ENCODE results near the gene RARS2.
"Not testable (repeated sequence)": the region's sequence is repeated elsewhere in the genome, so short reads cannot be mapped to it uniquely, and the experiment has no call there.

The RARS2 gene

DNA sequence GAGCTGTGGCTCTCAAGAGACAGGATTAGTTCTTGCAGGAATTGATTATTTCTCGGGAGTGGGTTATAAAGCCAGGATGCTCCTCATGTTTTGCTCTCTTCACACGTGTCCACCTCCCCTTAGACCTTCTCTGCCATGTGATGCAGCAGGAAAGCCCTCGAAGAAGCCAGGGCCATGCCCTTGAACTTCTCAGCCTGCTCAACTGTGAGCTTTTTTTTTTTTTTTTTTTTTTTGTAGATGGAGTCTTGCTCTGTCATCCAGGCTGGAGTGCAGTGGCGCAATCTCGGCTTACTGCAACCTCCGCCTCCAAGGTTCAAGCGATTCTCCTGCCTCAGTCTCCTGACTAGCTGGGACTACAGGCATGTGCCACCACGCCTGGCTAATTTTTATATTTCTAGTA is 100.5 kb downstream of the RARS2 start:
- not testable (repeated sequence) for DNase-seq

DNA sequence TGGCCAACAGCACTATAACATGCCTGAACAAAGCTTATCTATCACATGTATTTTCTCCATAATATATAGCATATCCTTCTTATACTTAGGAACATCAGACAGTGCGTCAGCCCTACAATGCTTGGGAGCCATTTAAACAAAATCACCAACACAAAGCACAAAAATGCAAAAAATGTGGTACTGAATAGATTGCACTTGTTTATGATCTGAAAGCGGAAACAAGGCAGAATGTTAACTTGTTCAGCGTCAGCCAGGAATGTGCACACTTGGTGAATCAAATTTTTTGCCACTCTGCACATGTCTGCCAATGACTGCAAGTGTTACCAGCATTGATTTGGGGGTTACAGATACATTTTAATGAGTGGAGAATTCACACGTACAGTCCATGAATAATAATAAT is 102.2 kb downstream of the RARS2 start:
- no peak for DNase-seq

DNA sequence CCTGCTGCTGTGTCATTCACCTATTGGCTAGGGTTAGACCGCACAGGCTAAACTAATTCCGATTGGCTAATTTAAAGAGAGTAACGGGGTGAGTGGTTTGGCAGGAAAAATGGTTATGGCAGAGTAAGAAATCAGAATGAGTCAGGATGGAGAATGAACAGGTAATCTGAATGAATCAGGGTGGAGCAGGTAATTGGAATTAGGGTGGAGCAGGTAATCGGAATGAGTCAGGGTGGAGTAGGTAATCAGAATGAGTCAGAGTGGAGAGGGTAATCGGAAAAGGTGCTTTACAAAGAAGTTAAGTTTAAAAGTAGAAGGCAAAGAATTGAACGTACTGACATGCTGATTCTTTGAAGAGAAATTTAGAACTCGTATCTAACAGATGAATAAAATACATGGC is 105.3 kb downstream of the RARS2 start:
- no peak for DNase-seq

DNA sequence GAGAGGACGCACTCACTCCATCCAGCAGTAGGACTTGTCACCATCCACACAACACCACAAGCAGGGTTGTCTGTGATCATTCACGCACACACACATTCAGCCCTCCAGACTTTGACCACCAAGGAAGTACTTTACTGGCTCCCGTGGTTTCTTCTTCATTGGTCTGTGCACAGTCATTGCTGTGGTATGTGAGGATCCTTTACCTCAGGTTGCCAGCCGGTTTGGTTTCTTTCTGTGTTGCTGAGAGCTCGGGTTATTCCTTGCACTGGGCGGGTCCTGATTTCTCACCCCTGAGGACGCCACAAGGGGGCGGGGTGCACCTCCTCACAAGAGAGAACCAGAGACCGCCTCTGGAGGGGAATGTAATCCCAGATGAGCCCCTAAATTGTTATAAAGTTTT is 105.9 kb downstream of the RARS2 start:
- no peak for DNase-seq

DNA sequence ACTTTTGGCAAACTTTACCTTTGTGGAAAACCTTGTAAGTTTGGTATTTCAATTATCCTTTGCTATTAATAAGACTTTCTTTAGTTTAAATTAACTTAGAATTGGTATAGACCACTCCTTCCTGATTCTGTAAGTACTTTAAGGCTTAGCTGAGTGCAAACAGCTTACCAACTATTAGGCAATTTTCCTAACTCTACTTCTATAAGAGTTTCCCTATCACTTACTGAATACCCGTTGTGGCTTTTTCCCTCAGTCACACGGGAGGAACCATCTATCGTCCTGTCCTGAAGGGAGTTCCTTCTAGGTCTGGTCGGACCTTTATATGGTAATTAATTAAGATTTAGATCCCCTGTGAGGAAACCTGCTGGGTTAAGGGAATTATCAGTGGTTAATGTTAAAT is 107.4 kb downstream of the RARS2 start:
- DNase-seq = no peak

DNA sequence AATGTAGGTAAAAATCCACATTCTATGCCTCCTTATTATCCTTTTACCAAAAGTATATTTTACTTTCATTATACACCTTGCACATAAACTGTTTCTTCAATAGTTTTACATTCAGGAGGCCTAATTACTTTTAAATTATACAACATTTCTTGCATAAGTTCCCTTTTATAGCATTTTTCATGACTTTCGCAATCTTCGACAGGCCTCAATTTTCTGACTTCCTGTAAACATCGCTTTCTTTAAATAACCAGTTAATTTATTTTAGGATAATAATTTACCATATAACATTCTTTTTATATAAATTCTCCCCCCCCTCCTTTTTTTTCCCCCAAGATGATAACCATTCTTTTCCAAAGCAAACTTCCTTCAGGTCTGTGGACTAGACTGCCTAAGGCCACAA is 107.9 kb downstream of the RARS2 start:
- DNase-seq = no peak

DNA sequence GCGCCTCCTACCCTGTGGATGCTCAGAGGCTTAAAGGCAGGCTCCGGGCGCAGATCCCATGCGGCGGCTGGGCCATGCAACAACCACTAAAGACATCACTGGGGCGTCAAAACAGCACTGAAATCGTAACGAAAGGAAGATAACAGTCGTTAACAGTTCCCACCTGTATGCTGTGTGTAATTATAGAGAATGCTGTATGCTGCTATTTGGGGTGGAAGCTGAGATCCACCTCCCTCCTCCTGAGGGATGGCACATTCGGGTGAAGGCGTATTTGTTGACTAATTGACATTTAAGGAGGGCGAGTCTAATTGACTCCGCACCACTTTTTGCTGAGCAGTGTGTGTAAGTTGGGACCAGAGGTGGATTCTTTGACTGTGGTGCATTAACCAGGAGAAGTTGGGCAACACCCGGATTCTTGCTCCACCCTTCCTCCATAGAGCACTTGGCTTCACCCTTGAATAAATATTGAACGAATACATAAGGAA is 116.3 kb downstream of the RARS2 start:
- peak; percentile 22 for DNase-seq

DNA sequence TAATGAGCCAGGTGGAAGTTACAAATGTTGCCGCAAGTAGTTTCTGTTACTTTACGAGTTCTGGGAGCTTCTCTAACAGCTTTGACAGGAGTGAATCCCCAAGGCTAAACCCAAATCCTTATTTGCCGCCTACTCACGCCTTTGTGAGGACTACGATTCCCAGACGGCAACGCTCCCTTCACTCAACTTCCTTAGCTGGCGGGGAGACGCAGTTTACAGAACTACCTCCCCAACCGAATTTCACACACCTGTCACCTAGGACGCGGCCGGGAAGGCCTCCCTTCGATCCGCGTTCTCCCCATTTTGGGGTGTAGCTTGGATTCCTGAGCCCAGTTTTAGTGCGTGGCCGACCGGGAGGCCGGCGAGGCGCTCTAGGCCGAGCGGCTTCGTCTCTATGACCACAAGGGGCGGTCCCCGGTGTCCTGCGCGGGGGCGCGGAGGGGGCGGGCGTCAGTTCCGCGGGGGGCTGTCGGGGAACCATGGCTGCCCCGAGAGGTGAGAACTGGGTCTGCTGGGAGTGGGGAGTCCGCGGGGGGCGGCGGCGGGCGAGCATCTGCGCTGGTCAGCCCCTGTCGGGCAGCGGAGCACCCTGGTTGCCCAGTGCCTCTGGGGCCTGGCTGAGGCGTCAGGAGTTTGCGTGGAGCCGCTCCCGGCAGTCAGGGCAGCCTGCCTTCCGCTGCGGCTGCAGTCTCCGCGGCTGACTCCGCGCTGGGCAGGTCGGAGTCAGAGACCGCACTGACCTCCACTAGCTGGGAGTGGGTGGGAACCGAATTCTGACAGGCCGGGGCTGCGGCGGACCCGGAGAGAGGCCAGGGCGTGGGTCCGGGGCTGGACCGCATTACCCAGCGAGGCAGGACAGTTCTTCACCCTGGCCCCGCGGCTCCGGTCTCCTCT is 117.0 kb downstream of the RARS2 start, which contains the start of gene SLC35A1:
Gene SLC35A1, plus strand, starts transcription at position 450 of the 894 bp plus-strand sequence. Its CDS starts 30 bp downstream, at position 480.
- DNase-seq = peak; percentile 82

DNA sequence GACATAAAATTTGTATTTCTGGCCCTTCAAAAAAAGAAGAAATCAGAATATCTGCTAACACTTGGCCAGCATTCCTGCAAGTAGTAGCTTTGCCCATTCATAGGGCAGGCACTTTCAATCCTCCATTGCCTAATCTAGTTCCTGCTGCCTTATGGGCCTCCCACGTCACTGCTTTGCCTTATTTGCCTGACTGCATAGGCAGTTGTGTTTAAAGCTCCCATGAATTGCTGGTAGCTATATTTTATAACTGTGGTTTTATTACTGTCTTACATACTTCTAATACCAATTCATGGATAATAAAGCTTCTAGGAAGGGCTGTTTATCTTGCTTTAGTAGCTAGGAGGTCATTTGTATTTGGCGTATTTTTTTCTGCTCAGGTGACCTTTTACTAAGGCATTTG is 124.7 kb downstream of the RARS2 start:
- no peak for DNase-seq

Data from NCI-H2227 treated with DMSO at 0.1 percent for 48 hours (cell line).